HG03521 (cell line): ENCODE results near the gene CNTNAP2.

Experiments used
- ATAC-seq: cut with Tn5 transposase; IDR thresholded peaks from one replicate; pipeline ENCODE4 v1.9.1; 2021; ENCODE audit warnings: mild to moderate bottlenecking, moderate library complexity; ENCODE audit not compliant: unreplicated experiment

The CNTNAP2 gene

GRCh38 chr7:146414373-146414772 is 297.8 kb downstream of the CNTNAP2 start:
- ATAC-seq = no peak

GRCh38 chr7:146414937-146415336 is 298.3 kb downstream of the CNTNAP2 start:
- ATAC-seq = no peak

- ATAC-seq = no peak
Measured at GRCh38 chr7:146417176-146417575, 300.6 kb downstream of the CNTNAP2 start.

DNA sequence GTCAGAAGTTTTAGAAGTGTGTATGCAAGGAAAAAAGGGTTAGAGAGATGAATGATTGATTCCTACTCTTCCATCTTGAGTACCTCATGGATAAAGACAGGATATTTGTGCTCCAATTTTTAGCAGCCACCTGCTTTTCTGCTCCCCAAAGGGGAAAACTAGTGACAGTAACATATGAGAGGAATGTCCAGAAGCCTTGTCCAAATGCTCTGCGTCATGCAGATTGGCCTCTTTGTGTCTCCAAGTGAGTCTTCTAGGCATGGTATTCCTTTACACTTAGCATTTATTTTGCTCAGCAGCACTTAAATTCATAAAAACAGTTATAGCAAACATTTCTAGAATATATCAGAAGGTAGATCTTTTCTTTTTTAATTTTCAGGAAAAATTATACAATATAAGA is 306.8 kb downstream of the CNTNAP2 start:
- no peak for ATAC-seq

- ATAC-seq = no peak
Measured at GRCh38 chr7:146424084-146424483, 307.5 kb downstream of the CNTNAP2 start.

- ATAC-seq = no peak
Measured at GRCh38 chr7:146433501-146433900, 316.9 kb downstream of the CNTNAP2 start.

DNA sequence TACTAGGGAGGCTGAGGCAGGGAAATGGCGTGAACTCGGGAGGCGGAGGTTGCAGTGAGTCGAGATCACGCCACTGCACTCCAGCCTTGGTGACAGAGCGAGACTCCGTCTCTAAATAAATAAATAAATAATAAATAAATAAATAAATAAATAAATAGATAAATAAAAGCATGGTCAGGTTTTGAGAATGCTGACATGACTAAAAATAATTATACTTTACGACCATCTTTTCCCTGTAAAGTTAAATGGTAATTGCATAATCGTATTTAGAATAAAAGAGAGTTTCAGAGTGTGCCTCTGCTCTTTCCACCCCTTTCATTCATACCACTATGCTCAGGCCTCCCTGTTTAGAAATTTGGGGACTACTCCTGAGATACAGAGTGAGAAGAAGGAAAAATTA is 326.5 kb downstream of the CNTNAP2 start:
- no peak for ATAC-seq

DNA sequence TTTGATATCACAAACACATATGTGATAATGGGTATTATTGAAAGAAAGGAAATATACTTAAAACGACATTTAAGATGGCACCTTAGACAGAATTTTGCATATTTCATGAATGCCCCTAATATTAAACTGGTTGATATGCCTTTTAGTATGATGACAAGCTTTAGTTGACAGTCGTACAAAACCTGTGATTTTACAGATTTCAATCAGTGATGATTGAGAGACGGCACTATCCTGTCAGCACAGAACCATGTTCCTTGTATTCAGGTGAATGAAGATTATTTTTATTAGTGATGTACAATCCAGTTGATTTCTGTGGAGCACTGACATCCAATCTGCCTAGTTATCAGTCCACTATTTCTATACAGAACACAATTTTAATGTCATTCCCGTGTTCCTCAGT is 333.0 kb downstream of the CNTNAP2 start:
- ATAC-seq = no peak

- no peak for ATAC-seq
Measured at GRCh38 chr7:146455091-146455655, 338.6 kb downstream of the CNTNAP2 start.

GRCh38 chr7:146479040-146479439 is 362.4 kb downstream of the CNTNAP2 start:
- no peak for ATAC-seq

- no peak for ATAC-seq
Measured at GRCh38 chr7:146486519-146486918, 369.9 kb downstream of the CNTNAP2 start.

DNA sequence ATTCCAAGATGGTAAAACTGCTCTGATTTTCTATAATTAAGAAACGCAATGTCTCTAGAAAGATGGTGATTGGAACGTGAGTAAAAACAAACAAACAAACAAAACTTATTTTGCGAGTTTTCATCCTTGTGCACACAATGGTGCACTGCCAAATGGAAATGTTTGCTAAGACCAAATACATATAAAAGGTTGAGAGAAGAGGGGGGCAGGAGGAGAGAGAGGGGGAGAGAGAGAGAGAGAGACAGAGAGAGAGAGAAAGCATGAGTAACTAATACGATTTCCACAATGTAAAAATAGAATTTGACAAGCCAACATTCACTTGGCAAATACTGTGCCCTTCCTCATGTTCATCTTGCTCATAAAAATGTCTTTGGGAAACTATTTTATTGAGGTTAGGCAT is 375.4 kb downstream of the CNTNAP2 start:
- no peak for ATAC-seq

DNA sequence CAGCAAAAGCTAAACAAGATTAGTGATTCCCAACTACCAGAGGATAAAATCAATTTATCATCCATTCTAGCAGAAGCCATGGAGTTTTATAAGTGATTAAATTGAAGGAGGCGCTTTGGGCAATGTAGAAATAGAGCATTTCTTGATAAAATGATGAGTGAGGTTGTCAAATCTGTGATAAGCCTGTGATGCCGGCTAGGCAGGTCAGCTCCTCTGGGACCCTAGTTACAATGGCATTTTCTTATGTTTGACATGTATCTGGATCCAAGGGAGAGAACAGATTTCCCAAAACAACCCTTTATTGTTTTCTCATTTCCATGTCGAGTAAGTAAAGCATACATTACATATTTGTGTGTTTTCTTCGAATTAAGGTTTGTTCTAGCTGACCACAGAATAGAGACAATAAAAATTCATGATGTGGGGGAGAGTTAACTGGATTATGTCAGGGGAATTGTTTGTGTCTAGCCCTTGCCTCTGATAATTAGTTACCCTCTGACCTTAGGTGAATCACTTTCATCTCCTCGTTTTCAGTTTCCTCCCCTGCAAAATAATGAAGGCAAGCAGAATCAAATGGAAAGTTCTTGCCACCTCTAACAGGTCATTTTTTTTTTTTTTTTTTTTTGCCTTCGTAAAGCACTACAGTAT is 378.5 kb downstream of the CNTNAP2 start:
- no peak for ATAC-seq

GRCh38 chr7:146496657-146497056 is 380.1 kb downstream of the CNTNAP2 start:
- ATAC-seq = no peak

GRCh38 chr7:146499970-146500369 is 383.4 kb downstream of the CNTNAP2 start:
- no peak for ATAC-seq

GRCh38 chr7:146503844-146504243 is 387.2 kb downstream of the CNTNAP2 start:
- no peak for ATAC-seq

DNA sequence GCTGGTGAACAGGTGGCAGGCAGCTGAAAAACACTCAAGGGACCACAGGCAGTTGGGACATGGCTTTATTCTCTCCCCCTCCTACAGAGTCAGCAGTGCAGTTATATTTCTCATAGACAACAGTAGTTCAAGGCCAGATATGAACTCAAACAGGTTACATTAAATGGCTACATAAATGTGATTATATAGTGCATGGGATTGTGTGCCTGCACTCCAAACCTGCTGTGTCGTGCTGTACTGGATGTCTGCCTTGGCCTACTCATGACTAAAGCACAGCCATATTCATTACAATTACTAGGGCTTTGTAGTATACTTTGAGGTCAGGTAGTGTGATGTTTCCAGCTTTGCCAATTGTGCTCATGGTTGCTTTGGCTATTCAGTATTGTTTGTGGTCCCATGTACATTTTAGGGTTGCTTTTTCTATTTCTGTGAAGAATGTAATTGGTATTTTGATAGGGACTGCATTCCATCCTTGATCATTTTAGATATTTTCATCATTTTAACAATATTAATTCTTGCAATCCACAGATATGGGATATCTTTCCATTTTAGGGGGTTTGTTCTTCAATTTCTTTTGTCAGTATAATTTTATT is 393.6 kb downstream of the CNTNAP2 start:
- no peak for ATAC-seq

DNA sequence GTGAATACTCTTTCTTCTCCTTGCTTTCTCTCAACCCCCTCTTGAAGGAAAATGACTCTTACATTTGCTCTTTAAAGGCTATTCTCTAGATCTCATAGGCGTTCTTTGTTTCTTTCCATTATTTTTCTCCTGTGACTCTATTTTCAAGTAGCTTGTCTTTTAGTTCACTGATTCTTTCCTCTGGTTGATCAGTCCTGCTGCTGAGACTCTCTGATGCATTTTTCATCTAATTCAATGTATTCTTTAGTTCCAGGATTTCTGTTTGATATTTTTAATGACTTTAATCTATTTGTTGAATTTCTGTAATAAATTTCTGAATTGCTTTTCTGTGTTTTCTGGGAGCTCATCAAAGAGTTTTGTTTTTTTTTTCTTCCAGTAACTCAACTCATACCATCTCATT is 397.7 kb downstream of the CNTNAP2 start:
- no peak for ATAC-seq

- ATAC-seq = no peak
Measured at GRCh38 chr7:146528581-146528980, 412.0 kb downstream of the CNTNAP2 start.

DNA sequence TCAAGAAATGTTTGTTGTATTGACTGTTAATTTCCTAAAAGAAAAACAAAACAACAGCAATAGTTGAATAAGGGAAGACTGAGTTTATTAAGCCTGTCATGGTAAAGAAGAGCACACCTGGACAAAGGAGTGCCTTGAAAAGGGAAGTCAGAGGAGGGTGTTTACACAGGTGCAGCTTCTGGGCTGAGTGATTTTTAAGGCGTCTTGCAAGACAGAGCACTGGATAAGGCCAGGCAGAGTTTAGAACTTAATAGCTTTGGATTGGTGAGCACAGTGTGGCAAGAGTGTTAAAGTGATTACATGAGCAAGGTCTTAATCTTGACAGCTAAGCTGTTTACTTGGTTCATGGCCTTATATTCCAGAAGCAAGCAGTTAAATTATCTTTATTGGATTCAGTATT is 423.2 kb downstream of the CNTNAP2 start:
- ATAC-seq = no peak

DNA sequence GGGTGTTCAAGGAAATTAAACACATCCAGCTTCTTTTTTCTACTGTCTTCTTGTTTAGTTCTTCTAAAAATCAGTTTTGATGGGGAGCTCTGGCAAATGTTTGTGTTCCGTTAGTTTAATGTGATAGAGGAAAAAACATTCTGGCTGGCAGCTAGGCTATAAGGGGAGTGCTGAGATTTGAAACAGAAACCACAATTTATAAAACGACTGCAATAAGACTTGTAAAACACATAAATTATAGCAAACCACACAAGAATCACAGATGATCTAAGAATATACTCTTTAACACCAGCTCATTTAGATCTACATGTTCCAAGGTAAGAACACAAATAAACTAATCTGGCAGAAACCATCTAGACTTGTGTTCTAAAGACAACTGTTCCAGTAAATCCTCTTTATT is 425.5 kb downstream of the CNTNAP2 start:
- no peak for ATAC-seq

DNA sequence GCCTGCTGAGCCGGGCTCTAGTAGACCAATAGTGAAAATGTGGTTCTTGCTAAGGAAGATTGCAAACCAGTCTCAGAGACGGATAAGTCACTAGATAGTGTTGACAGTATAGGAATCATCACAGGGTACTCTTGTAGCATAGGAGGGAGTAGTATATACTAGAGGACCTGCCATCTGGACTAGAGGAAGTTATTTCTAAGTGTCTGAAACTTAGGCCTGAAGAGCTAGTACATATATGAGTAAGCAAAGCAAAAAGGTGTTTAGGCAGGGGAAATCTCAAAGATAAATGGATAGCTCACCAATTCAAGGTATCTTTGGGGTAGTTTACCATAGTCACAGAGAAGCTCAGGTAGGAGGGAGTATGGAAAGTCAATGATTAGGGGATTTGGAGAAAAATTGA is 428.1 kb downstream of the CNTNAP2 start:
- no peak for ATAC-seq

GRCh38 chr7:146548816-146549215 is 432.2 kb downstream of the CNTNAP2 start:
- ATAC-seq = no peak
